Gastrocnemius medialis (tissue), 4 donors: ENCODE data around the gene PLXNA2. TPM values are rescaled to one million over a fixed set of nuclear protein-coding genes. Genes with fewer than 3 reads are reported as not detected.
A peak's percentile ranks its signal among the peaks of the same experiment; 100 is the strongest.

ENCODE experiments used
- ATAC-seq, 2 donors: fragments of 150-250 bp; one replicate each; pipeline ENCODE4 v1.9.1; 2016
- DNase-seq, 2 donors: peaks; one replicate each; pipeline ENCODE4 v3.0.0-alpha.2; 2019
- H3K27ac ChIP-seq, 4 donors: fragments of 200-600 bp; sonication (generic); 1 replicate in 1 of 4; 2 replicates in 3 of 4; pipeline ENCODE4 v1.5.1; 2016 to 2018; ENCODE audit warnings: mild to moderate bottlenecking in 2 of 4, moderate library complexity in 1 of 4
- H3K27me3 ChIP-seq, 3 donors: fragments of 200-600 bp; sonication (generic) in 2 of 3; 1 replicate in 1 of 3; 2 replicates in 2 of 3; pipeline versions ENCODE4 v1.5.1 to v1.6.0; 2016 to 2019; ENCODE audit warnings: mild to moderate bottlenecking in 1 of 3, moderate library complexity in 1 of 3
- H3K36me3 ChIP-seq, 2 donors: fragments of 200-600 bp; sonication (generic) in 1 of 2; one replicate each; pipeline ENCODE4 v1.5.1; 2017 to 2018
- H3K4me1 ChIP-seq, 2 donors: fragments of 200-600 bp; sonication (generic) in 1 of 2; one replicate each; pipeline ENCODE4 v1.5.1; 2016 to 2017; ENCODE audit warnings: mild to moderate bottlenecking in 2 of 2
- H3K4me3 ChIP-seq, 4 donors: fragments of 200-600 bp; sonication (generic) in 3 of 4; 1 replicate in 1 of 4; 2 replicates in 3 of 4; pipeline ENCODE4 v1.5.1; 2016 to 2019; ENCODE audit warnings: mild to moderate bottlenecking in 2 of 4
- H3K9me3 ChIP-seq, 3 donors: fragments of 200-600 bp; sonication (generic) in 2 of 3; 1 replicate in 1 of 3; 2 replicates in 2 of 3; pipeline ENCODE4 v1.5.1; 2016 to 2019
- CTCF ChIP-seq, 5 experiments: fragments of 450-650 bp in 3 of 5; fragments of 200-600 bp in 2 of 5; sonication (generic) in 2 of 5; IDR thresholded peaks in 4 of 5; conservative IDR thresholded peaks in 1 of 5; 1 replicate in 4 of 5; 2 replicates in 1 of 5; pipeline ENCODE4 v1.5.1; 2016 to 2019; ENCODE audit warnings: antibody characterized with exemption in 5 of 5, mild to moderate bottlenecking in 3 of 5, moderate library complexity in 3 of 5
- POLR2A ChIP-seq, 2 donors: fragments of 450-650 bp; IDR thresholded peaks; one replicate each; pipeline ENCODE4 v1.6.1; 2017; ENCODE audit warnings: antibody characterized with exemption in 2 of 2, mild to moderate bottlenecking in 2 of 2, moderate library complexity in 2 of 2
- in situ Hi-C, 4 donors: fragments of 200-750 bp; cut with MboI; loops; one replicate each; pipeline versions ENCODE4 v1.15.0 to v1.8.0; 2017; ENCODE audit warnings: low sequenced_read_pairs in 4 of 4
- intact Hi-C: fragments of 100-400 bp; cut with DNase I; formaldehyde crosslinking; loops from one replicate; pipeline ENCODE4 v1.15.1; 2023; ENCODE audit warnings: low total_unique reads
- total RNA-seq, 4 donors: library from RNA; depleted of rRNA; stranded (reverse); fragments of >200 nt; gene quantifications; one replicate each; pipeline versions ENCODE4 v1.1.0 to v1.2.3, GENCODE V29; 2016

The PLXNA2 gene
- total RNA-seq, 4 donors from 2014 or later = 12.4 to 20.0 (median 16.2) TPM

DNA sequence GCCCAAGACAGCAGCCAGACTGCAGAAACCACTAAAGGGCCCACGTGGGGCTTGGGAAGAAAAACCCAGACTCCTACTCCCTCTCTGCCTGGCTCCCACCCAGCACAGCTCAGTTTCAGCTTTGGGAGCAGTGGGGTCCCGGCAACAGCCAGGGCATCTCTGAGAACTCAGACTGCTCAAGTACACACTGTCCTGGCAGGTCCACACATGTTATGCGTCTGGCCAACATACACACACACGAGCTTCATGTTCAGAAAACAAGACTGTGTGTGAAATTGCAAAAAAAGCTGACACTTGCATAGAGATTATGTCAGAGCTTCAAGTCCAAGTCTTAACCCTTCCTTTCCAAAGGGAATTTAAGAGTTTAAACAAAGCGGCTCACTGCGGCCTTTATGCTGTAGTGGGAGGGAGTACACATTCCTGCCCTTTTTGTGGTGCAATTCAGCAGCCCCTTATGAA, 196.7 kb downstream of the PLXNA2 start:
- no peaks in the 10 kb centered on the region for H3K9me3 ChIP-seq
- ATAC-seq (peak; percentile 78 to 85), DNase-seq (peak; percentile 71 to 81)
- peaks cover 0 to 49% of the 10 kb centered on the region in 2 donors for H3K36me3 ChIP-seq
- no peaks in the 10 kb centered on the region for H3K27me3 ChIP-seq
- no peak for TF ChIP-seq POLR2A (IDR thresholded peaks at IDR 0.05)
- TF ChIP-seq CTCF (IDR thresholded peaks at IDR 0.05 in 4 of 5, conservative IDR thresholded peaks at IDR 0.05 in 1 of 5) = no peak
- intact Hi-C loops (no loop called here), in situ Hi-C loops (no loop called here)
- H3K27ac ChIP-seq = peak overlapping the region; percentile 65 to 81 (median 74)
- peaks cover 24 to 29% of the 10 kb centered on the region in 2 donors for H3K4me1 ChIP-seq
- no peak overlapping the region for H3K4me3 ChIP-seq

GRCh38 chr1:208045463-208046260, 198.5 kb downstream of the PLXNA2 start:
- peak overlapping the region in 1 of 4 donors; percentile 24 for H3K27ac ChIP-seq
- H3K27me3 ChIP-seq = no peaks in the 10 kb centered on the region
- peaks cover 24 to 29% of the 10 kb centered on the region in 2 donors for H3K4me1 ChIP-seq
- TF ChIP-seq POLR2A (IDR thresholded peaks at IDR 0.05) = no peak
- TF ChIP-seq CTCF (IDR thresholded peaks at IDR 0.05 in 4 of 5, conservative IDR thresholded peaks at IDR 0.05 in 1 of 5) = peak in 2 of 5 experiments; percentile 19 to 39
- in situ Hi-C loops = no loop called here
- H3K36me3 ChIP-seq = peaks cover 0 to 49% of the 10 kb centered on the region in 2 donors
- intact Hi-C loops = no loop called here
- no peaks in the 10 kb centered on the region for H3K9me3 ChIP-seq
- DNase-seq (no peak), ATAC-seq (no peak)
- H3K4me3 ChIP-seq = no peak overlapping the region

- DNase-seq = no peak
- in situ Hi-C loops = no loop called here
- ATAC-seq = no peak
- Histone ChIP-seq H3K9me3 (no peaks in the 10 kb centered on the region), H3K4me1 (peaks cover 24 to 29% of the 10 kb centered on the region in 2 donors), H3K36me3 (peaks cover 0 to 49% of the 10 kb centered on the region in 2 donors), H3K27me3 (no peaks in the 10 kb centered on the region), H3K27ac (no peak overlapping the region), H3K4me3 (no peak overlapping the region)
- intact Hi-C loops = no loop called here
- no peak for TF ChIP-seq CTCF (IDR thresholded peaks at IDR 0.05 in 4 of 5, conservative IDR thresholded peaks at IDR 0.05 in 1 of 5)
Measured at GRCh38 chr1:208044589-208045462, 199.4 kb downstream of the PLXNA2 start.

DNA sequence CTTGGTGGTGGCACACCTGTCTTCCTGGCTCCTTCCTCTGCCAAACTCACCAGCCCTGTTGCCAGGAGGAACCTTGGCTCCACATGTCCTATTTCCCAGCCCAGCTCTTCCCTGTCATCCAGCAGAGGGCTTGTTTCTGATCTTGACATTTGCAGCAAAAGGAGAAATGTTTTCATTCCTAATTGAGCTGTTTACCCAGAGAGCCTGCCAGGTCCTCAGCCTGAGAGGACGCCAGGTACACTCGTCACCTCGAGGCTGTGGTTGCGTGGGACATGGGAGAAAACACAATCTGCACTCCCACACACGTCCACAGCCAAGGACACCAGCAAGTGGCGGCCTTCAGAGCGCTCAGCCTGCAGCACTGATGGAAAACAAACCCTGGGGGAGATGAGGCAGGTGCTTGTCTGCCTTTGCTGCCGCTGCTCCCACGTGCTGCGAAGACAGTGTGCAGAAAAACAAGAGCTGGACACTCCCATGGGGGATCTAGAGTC, 200.4 kb downstream of the PLXNA2 start:
- Histone ChIP-seq H3K36me3 (peaks cover 0 to 60% of the 10 kb centered on the region in 2 donors), H3K4me1 (peaks cover 24 to 29% of the 10 kb centered on the region in 2 donors), H3K27ac (no peak overlapping the region), H3K9me3 (no peaks in the 10 kb centered on the region), H3K27me3 (no peaks in the 10 kb centered on the region), H3K4me3 (no peak overlapping the region)
- intact Hi-C loops = no loop called here
- in situ Hi-C loops = no loop called here
- peak in 1 of 2 donors; percentile 45 for DNase-seq
- TF ChIP-seq CTCF (IDR thresholded peaks at IDR 0.05 in 4 of 5, conservative IDR thresholded peaks at IDR 0.05 in 1 of 5) = no peak
- no peak for TF ChIP-seq POLR2A (IDR thresholded peaks at IDR 0.05)
- no peak for ATAC-seq
